Parietal lobe (tissue), 1 donor: ENCODE results near the gene BFSP2. TPM values are rescaled to one million over a fixed set of nuclear protein-coding genes. Genes with fewer than 3 reads are reported as not detected.

ENCODE experiments used
- total RNA-seq: library from RNA; depleted of rRNA; stranded (reverse); fragments of >200 nt; gene quantifications from one replicate; pipeline ENCODE4 v1.2.3, GENCODE V29; 2014

The BFSP2 gene
- 2.5 TPM for total RNA-seq

GRCh38 chr3:133400006-133400515, at the start of gene BFSP2:
Gene BFSP2, plus strand, starts transcription at chr3:133400056. Its CDS starts 28 bp downstream, at chr3:133400084.

Other genes with a start within 250 kb of the BFSP2 start
- gene CDV3, start 173.6 kb downstream of the BFSP2 start, total RNA-seq, result 87.0 TPM